Measurements from ENCODE around the gene DNAI2.

DNAI2 gene

DNA sequence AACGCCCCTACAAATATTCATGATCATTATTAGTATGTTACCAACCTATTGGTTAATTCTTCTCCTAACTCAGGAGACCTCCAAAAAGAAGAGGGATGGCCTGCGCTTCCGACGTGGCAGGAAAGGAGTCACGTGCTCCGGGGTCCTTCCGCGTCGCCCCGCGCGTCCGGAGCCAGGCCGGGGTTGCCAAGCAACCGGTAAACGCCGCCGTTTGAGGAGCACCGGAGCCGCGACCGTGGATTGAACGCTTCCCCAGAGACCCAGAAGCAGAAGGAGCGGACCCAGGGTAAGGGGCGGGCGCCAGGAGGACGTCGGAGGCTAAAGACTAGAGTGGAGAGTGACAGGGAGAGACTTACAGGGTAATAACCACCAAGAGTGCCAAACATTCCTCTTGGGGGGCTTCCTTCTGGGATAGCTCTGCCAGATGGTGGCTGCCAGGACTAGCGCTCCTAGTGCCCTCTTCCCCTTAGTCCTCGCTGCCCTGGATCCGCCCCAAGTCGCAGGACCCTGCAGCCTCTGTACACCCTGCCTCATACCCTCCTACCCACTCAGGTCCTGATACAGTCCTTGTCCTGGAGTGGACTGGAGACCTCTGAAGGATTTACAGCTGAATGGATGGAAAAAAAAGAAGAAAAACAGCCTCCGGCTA is at the start of gene DNAI2:
Gene DNAI2, plus strand, starts transcription at position 175 of the 649 bp plus-strand sequence. CDS start 7,584 bp downstream, outside the sequence.
- no peak for DNase-seq

- DNase-seq: no peak
Measured at GRCh38 chr17:74224959-74225725, 48.9 kb upstream of the DNAI2 start.

DNA sequence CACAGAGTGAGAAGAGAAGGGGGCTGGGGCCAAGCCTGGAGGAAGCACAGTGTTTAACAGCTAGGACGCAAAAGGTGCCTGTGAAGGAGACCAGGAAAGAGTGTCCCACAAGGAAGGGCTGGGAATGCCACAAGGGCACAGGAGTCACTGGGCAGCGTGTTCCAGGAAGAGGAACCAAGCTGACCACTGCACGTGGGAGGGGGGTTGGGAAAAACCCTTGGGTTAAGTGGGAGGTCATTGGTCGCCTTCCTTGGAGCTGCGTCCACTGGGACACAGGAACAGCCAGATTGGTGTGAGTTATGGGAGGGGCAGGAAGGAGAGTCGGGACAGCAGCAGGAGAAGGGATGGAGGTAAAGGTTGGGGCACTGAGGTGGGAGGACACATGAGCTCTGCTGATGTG is 47.8 kb upstream of the DNAI2 start:
- DNase-seq: no peak

DNA sequence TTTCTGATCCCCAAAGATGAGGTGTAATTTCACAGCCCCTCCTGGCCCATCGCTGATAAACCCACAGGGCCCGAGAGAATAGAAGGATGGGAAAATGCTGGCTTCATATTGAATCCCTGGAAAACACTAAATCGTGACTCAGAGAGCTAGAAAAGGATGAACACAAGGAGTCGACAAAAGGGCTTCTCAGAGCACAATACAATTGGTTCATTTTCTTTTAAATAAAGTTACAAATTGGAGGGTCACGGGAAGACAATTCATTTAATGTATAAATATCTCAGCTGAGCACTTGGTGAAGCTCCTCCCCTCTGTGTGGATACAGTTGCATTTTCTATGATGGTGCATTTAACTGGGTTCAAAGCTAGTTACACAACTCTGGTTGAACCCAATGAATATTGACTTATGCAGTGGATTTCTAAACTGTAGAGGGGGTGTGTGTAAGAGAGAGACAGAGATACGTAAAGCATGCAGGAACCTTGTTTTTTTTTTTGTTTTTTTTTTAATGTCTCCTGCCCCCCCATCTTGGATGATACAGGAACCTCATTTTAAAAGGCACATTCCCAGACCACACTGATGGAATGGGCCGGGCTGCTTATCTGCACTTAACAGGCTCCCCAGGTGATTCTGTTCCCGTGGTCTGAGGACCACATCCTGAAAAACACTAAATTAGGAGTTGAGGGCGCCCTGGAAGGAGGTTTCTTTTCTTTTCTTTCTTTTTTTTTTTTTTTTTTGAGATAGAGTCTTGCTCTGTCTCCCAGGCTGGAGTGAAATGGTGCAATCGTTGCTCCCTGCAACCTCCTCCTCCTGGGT is 46.6 kb upstream of the DNAI2 start:
- DNase-seq: no peak

GRCh38 chr17:74228306-74228978 is 45.6 kb upstream of the DNAI2 start:
- no peak for DNase-seq

DNA sequence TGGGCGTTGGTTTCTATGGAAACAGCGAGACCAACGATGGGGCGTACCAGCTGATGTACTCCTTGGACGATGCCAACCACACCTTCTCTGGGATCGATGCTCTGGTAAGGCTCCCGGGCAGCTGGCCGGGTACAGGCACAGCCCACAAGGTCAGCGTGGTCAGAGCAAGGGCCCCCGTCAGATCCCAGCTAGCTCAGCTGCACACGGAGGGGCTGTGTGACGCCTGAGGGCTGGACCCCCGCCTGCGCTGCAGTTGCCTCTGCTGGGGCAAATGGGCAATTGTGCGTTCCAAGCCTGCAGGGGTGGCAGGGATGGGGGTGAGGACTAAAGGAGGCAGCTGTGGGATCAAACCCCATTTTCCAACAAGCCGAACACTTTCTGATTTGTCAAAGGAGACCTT is 43.1 kb upstream of the DNAI2 start:
- DNase-seq: no peak

- DNase-seq: no peak
Measured at GRCh38 chr17:74231928-74232907, 41.8 kb upstream of the DNAI2 start.

DNA sequence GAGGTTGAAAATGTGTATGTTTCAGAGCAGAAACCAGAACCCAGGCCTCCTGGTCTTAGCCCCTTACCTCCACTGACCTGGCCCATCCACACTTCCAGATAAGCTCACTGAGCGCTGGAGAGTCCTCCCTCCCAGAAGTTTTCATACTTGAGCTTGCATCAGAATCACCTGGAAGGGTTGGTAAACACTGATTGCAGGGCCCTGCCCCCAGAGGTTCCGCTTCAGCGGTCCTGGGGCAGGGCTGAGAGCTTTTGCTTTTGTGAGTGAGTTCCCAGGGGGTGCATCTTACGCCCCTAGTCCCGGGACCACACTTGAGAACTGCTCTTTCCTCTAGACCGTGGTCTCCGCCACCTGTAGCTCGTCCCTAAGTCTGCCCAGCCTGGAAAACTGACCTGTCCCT is 40.1 kb upstream of the DNAI2 start:
- DNase-seq: no peak

GRCh38 chr17:74234486-74234885 is 39.5 kb upstream of the DNAI2 start:
- no peak for DNase-seq

DNA sequence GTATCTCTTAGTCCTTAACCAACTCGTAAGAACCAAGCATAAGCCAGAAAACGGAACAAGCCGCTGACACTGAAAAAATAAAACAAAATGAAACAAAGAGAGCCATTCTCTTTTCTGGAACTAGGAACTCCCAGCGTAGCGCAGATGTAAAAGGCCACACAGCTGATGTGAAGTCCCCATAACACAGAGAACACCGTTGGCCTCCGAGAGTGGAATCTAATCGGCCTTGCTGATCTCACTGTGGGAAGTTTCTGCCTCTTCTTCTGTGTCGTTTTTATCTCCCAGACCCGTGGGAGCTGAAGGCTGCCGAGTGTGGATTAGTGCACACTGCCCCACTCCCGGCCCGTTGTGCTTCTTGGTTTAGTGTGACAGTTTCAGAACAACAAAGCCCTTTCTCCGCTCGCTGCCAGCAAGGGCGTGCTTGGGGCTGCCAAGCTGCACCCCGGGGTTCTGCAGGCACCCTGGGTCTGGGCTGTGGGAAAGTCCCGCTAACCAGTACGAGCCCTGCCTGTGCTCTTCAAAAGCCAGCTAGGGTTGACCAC is 38.9 kb upstream of the DNAI2 start:
- no peak for DNase-seq

- no peak for DNase-seq
Measured at GRCh38 chr17:74235911-74236371, 38.1 kb upstream of the DNAI2 start.

- DNase-seq: no peak
Measured at GRCh38 chr17:74237321-74237720, 36.7 kb upstream of the DNAI2 start.

DNA sequence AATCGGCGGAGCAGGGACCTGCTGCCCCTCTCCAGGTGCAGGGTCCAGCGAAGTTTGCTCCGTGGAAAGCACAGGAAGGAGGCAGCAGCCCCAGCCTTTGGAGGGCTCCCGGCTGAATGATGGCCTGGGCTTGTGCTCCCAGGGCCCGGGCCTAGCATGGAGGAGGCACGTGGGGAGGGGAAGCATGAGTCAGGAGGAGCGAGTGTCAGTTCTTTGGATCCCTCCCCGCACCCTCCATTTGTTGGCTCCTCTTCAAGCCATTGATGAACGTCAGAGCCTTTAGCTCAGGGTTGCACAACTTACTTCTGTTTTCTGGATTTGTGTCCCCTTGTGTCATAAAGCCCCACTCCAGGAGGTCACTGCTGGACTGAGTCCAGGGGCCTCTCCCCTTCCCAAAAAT is 34.9 kb upstream of the DNAI2 start:
- no peak for DNase-seq

- no peak for DNase-seq
Measured at GRCh38 chr17:74240618-74241205, 33.3 kb upstream of the DNAI2 start.

DNA sequence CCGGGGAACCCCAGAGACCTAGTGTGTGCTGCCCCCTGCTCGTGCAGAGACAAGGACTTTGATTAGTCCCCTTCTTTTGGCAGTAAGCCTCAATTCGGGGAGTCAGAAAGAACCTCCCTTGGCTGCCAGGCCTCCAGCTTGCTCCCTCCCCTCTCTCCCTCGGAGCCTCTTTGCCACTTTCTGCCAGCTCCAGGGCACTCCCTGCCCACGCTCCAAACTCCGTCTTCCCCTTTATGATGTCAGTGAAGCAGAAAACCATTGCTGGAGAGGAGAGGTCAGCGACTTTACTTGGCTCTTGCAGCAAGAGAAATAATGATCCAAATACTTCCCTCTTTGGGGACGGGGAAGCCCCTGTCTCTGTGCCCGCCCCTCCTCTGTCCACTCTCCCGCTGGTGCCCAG is 32.6 kb upstream of the DNAI2 start:
- DNase-seq: no peak

DNA sequence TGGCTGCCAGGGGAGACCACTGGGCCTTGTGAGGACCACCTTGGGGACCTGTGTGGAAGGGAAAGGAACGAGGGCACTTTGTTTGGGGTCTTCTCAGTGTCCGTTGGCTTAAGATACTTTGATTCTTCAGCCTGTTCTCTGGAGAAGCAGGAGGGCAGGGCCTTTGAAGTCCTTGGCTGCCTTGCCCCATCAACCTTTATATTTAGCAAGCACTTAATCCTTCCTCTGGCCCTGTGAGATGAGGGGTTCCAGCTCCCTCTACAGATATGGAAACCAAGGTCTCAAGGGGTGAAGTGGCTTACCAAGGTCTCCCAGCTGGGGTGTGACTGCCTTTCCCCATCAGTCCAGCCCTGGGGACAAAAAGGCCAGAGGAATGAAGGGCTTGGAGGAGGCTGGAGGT is 32.2 kb upstream of the DNAI2 start:
- no peak for DNase-seq

GRCh38 chr17:74243013-74243755 is 30.9 kb upstream of the DNAI2 start:
- DNase-seq: no peak

DNA sequence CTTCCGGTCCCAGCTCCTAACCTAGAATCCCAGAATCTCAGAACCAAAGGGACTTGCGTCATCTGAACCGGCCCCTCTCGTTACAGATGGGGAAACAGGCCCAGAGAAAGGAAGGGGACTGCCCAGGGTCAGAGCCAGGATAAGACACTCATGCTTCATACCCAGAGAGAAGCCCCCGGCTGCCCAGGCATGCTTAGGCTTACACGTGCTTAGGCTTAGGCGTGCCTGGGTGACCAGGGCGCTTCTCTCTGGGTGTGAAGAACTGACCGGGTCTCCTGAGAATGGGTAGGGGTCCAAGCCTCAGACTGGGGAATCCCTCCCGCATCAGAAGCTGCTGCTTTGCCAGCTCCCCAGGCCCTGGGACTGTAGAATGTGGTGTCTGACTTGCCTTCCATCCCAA is 29.9 kb upstream of the DNAI2 start:
- no peak for DNase-seq

DNA sequence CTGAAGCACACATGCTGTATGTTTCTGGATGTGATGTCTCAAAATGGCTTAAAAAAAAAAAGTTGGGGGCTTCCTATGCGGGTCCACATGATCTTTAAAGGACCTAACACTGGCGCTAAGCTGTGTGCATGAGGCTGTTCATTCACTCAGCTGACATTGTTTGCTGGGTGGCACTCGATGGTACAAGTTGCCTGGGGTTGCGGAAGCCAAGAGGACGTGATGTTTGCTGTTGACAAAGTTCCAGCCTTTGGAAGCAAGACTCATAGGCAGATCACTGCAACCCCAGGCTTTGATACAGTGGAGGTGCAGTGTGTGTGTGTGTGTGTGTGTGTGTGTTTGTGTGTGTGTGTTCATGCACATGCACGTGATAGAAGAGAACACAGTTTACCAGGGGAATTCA is 29.5 kb upstream of the DNAI2 start:
- no peak for DNase-seq

DNA sequence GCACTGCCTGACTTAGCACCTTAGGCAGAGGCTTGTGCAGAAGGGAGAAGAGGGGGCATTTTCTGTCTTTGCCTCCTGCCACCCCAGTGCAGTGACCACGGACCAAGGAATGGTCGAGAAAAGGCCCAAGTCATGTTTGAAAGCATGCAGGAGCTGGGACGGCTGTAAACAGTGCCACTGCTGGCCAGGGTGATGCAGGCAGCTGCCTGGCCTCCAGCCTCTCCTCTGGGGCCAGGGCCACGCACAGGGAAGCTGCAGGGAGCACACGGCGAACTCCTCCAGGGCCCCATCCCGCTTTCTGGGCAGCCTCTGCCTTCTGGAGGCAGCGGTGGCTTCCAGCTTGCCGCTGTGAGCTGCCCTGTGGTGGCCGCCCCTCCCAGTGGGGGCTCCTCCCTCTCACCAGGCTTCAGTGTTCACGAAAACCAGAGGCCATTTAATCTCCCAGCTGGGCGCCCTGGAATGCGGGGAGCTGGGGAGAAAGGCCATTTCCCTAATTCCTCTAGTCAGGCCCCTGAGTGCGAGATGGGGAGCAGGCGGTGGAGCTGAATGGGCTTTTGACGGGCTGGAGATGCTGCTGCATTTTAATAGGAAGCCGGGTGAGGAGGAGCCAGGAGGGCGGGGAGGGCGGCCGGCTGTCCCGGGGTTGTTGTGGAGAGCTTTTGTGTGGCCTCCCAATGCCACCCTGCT is 28.7 kb upstream of the DNAI2 start:
- no peak for DNase-seq

Measured in amniotic stem cell (primary cell).